Esophagus muscularis mucosa (tissue), 3 donors: Measurements from ENCODE around the gene ARSK.

Source experiments
- POLR2A ChIP-seq: fragments of 450-650 bp; IDR thresholded peaks from one replicate; pipeline ENCODE4 v1.6.1; 2017; ENCODE audit warnings: antibody characterized with exemption, moderate library complexity, mild to moderate bottlenecking, low read depth
- TF ChIP-seq, protein P1 (sequence below), 3 experiments: fragments of 200-600 bp in 2 of 3; fragments of 450-650 bp in 1 of 3; sonication (generic) in 2 of 3; IDR thresholded peaks; one replicate each; pipeline ENCODE4 v1.5.1; 2017 to 2019; ENCODE audit warnings: antibody characterized with exemption in 3 of 3, mild to moderate bottlenecking in 2 of 3, moderate library complexity in 1 of 3

DNA sequence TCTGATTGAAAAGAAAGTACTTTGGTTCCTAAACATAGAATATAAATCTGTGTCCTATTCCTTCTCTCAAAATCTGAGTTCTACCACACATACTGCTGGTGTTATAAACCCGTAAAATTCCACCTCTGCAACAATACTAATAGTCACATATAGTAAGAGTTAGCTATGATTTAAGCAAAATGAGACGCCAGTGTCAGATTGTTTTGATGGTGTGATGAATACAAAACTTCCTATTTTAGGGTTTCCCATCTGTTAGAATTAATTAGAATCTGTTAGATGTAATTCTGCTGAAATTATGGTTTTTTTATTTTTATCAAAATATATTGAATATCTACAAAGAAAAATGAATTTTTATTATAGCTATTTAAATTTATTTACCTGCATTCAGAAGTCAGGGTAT, 26.7 kb downstream of the ARSK start:
- TF ChIP-seq, protein P1, sequence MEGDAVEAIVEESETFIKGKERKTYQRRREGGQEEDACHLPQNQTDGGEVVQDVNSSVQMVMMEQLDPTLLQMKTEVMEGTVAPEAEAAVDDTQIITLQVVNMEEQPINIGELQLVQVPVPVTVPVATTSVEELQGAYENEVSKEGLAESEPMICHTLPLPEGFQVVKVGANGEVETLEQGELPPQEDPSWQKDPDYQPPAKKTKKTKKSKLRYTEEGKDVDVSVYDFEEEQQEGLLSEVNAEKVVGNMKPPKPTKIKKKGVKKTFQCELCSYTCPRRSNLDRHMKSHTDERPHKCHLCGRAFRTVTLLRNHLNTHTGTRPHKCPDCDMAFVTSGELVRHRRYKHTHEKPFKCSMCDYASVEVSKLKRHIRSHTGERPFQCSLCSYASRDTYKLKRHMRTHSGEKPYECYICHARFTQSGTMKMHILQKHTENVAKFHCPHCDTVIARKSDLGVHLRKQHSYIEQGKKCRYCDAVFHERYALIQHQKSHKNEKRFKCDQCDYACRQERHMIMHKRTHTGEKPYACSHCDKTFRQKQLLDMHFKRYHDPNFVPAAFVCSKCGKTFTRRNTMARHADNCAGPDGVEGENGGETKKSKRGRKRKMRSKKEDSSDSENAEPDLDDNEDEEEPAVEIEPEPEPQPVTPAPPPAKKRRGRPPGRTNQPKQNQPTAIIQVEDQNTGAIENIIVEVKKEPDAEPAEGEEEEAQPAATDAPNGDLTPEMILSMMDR (IDR thresholded peaks at IDR 0.05): no peak
- no peak for TF ChIP-seq POLR2A
